Ovary (tissue), 3 donors: ENCODE data around the gene ATP13A1.

Experiments used
- EP300 ChIP-seq: sonication (generic); formaldehyde crosslinking; IDR thresholded peaks from one replicate; pipeline ENCODE4 v1.6.1; 2017; ENCODE audit warnings: antibody characterized with exemption
- POLR2A ChIP-seq: fragments of 450-650 bp; IDR thresholded peaks from one replicate; pipeline ENCODE4 v1.6.1; 2017; ENCODE audit warnings: antibody characterized with exemption, mild to moderate bottlenecking, moderate library complexity
- TF ChIP-seq, protein P1 (sequence below), 3 donors: fragments of 450-650 bp in 2 of 3; fragments of 200-600 bp in 1 of 3; IDR thresholded peaks; one replicate each; pipeline versions ENCODE4 v1.5.1 to v1.8.0; 2016 to 2022; ENCODE audit warnings: antibody characterized with exemption in 3 of 3, mild to moderate bottlenecking in 1 of 3
- donor health status: DM: no; HTN: no; CAD: no.

DNA sequence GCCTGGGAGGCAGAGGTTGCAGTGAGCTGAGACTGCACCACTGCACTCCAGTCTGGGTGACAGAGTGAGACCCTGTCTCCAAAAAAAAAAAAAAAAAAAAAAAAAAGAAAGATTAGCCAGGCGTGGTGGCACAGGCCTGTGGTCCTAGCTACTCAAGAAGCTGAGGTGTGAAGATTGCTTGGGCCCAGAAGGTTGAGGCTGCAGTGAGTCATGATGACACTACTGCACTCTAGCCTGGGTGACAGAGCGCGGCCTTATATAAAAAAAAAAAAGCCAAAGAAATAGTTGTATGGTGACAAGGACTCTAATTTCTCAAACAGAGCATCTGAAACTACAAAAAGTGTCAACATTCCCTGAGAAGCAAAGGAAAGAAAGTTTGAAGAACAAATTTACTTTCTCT is 48.4 kb downstream of the ATP13A1 start:
- TF ChIP-seq, protein P1, sequence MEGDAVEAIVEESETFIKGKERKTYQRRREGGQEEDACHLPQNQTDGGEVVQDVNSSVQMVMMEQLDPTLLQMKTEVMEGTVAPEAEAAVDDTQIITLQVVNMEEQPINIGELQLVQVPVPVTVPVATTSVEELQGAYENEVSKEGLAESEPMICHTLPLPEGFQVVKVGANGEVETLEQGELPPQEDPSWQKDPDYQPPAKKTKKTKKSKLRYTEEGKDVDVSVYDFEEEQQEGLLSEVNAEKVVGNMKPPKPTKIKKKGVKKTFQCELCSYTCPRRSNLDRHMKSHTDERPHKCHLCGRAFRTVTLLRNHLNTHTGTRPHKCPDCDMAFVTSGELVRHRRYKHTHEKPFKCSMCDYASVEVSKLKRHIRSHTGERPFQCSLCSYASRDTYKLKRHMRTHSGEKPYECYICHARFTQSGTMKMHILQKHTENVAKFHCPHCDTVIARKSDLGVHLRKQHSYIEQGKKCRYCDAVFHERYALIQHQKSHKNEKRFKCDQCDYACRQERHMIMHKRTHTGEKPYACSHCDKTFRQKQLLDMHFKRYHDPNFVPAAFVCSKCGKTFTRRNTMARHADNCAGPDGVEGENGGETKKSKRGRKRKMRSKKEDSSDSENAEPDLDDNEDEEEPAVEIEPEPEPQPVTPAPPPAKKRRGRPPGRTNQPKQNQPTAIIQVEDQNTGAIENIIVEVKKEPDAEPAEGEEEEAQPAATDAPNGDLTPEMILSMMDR (IDR thresholded peaks at IDR 0.05): no peak
- TF ChIP-seq EP300: no peak
- TF ChIP-seq POLR2A: no peak
